GM19239 (cell line): ENCODE results near the gene XXYLT1.

Experiments
- DNase-seq: peaks from one replicate; pipeline ENCODE4 v3.0.0; 2011; ENCODE audit warnings: low spot score; ENCODE audit not compliant: insufficient read length
- FAIRE-seq: peaks from 2 replicates; lab custom pipeline; 2011; peaks lifted over from hg19 to GRCh38; lab: Jason Lieb, UNC

XXYLT1 gene

GRCh38 chr3:195175076-195175475 is 95.9 kb downstream of the XXYLT1 start:
- FAIRE-seq (no peak), DNase-seq (no peak)

- FAIRE-seq (no peak), DNase-seq (no peak)
These were observed 97.3 kb downstream of the XXYLT1 start for GRCh38 chr3:195173657-195174056.

GRCh38 chr3:195172896-195173295 is 98.1 kb downstream of the XXYLT1 start:
- no peak for DNase-seq
- no peak for FAIRE-seq

GRCh38 chr3:195172039-195172684 is 98.8 kb downstream of the XXYLT1 start:
- no peak for FAIRE-seq
- DNase-seq = no peak

- FAIRE-seq (no peak), DNase-seq (no peak)
These were observed 99.7 kb downstream of the XXYLT1 start for GRCh38 chr3:195171093-195171873.

- no peak for DNase-seq
- FAIRE-seq = no peak
These were observed 100.5 kb downstream of the XXYLT1 start for GRCh38 chr3:195170496-195170895.

GRCh38 chr3:195169011-195169649 is 101.8 kb downstream of the XXYLT1 start:
- DNase-seq (no peak), FAIRE-seq (no peak)

- DNase-seq = no peak
- no peak for FAIRE-seq
These were observed 102.8 kb downstream of the XXYLT1 start for GRCh38 chr3:195168009-195168762.

GRCh38 chr3:195165790-195166189 is 105.2 kb downstream of the XXYLT1 start:
- no peak for DNase-seq
- no peak for FAIRE-seq

- DNase-seq (no peak), FAIRE-seq (no peak)
These were observed 105.7 kb downstream of the XXYLT1 start for GRCh38 chr3:195165265-195165609.

- no peak for FAIRE-seq
- DNase-seq = no peak
These were observed 106.2 kb downstream of the XXYLT1 start for GRCh38 chr3:195164573-195165264.

- FAIRE-seq = no peak
- DNase-seq = no peak
These were observed 107.0 kb downstream of the XXYLT1 start for GRCh38 chr3:195163719-195164572.

- FAIRE-seq (no peak), DNase-seq (no peak)
These were observed 108.1 kb downstream of the XXYLT1 start for GRCh38 chr3:195162816-195163215.

- FAIRE-seq (peak; percentile 91), DNase-seq (peak; percentile 61)
These were observed 108.8 kb downstream of the XXYLT1 start for GRCh38 chr3:195162033-195162669.

- no peak for FAIRE-seq
These were observed 110.0 kb downstream of the XXYLT1 start for GRCh38 chr3:195160908-195161434.

GRCh38 chr3:195160257-195160898 is 110.6 kb downstream of the XXYLT1 start:
- DNase-seq = no peak
- FAIRE-seq = no peak

More at GRCh38 chr3:195160908-195161434, 110.0 kb downstream of the XXYLT1 start:
- no peak for DNase-seq

GRCh38 chr3:195159814-195160165 is 111.2 kb downstream of the XXYLT1 start:
- FAIRE-seq (no peak), DNase-seq (no peak)
